HEK293 (cell line): ENCODE data around the gene C19orf25.

Experiments
- GLI2 ChIP-seq: fragments of 450-650 bp; formaldehyde crosslinking; IDR thresholded peaks from 2 replicates; pipeline ENCODE4; 2017; ENCODE audit warnings: missing biosample characterization, missing genetic modification characterization, low read depth, borderline replicate concordance
- GLIS2 ChIP-seq: fragments of 450-650 bp; formaldehyde crosslinking; IDR thresholded peaks from 2 replicates; pipeline ENCODE4 v1.5.1; 2016; ENCODE audit warnings: missing biosample characterization, missing genetic modification characterization
- KLF8 ChIP-seq: fragments of 450-650 bp; formaldehyde crosslinking; IDR thresholded peaks from 2 replicates; pipeline ENCODE4 v1.5.1; 2016; ENCODE audit warnings: missing biosample characterization, missing genetic modification characterization
- KLF9 ChIP-seq: fragments of 450-650 bp; formaldehyde crosslinking; IDR thresholded peaks from 2 replicates; pipeline ENCODE4 v1.5.1; 2016; ENCODE audit warnings: missing biosample characterization, missing genetic modification characterization, low read depth
- SETDB1 ChIP-seq: IDR thresholded peaks from one replicate; pipeline ENCODE4 v1.6.1; 2017; ENCODE audit warnings: mild to moderate bottlenecking, low read length, moderate library complexity, mixed read lengths; ENCODE audit not compliant: insufficient read length
- TSHZ1 ChIP-seq: fragments of 450-650 bp; formaldehyde crosslinking; IDR thresholded peaks from 2 replicates; pipeline ENCODE4 v1.5.1; 2016; ENCODE audit warnings: missing biosample characterization, missing genetic modification characterization, borderline replicate concordance
- ZFP3 ChIP-seq: fragments of 450-650 bp; formaldehyde crosslinking; IDR thresholded peaks from 2 replicates; pipeline ENCODE4 v1.5.1; 2016; ENCODE audit warnings: low read depth, missing biosample characterization, missing genetic modification characterization
- ZFP41 ChIP-seq: fragments of 450-650 bp; formaldehyde crosslinking; IDR thresholded peaks from 2 replicates; pipeline ENCODE4 v1.5.1; 2016; ENCODE audit warnings: missing biosample characterization, missing genetic modification characterization, borderline replicate concordance
- ZNF488 ChIP-seq: fragments of 450-650 bp; formaldehyde crosslinking; IDR thresholded peaks from 2 replicates; pipeline ENCODE4 v1.5.1; 2016; ENCODE audit warnings: missing biosample characterization, missing genetic modification characterization
- ZNF510 ChIP-seq: fragments of 450-650 bp; formaldehyde crosslinking; IDR thresholded peaks from 2 replicates; pipeline ENCODE4 v1.5.1; 2018; ENCODE audit warnings: mild to moderate bottlenecking, missing genetic modification characterization, missing biosample characterization; ENCODE audit not compliant: insufficient replicate concordance
- ZNF645 ChIP-seq: fragments of 450-650 bp; formaldehyde crosslinking; IDR thresholded peaks from 2 replicates; pipeline ENCODE4; 2016; ENCODE audit warnings: missing biosample characterization, missing genetic modification characterization
- ZNF660 ChIP-seq: fragments of 450-650 bp; IDR thresholded peaks from 2 replicates; pipeline ENCODE4 v1.5.1; 2018; ENCODE audit warnings: missing biosample characterization, mild to moderate bottlenecking, missing genetic modification characterization
- ZNF704 ChIP-seq: fragments of 450-650 bp; formaldehyde crosslinking; IDR thresholded peaks from 2 replicates; pipeline ENCODE4 v1.5.1; 2016; ENCODE audit warnings: missing biosample characterization, missing genetic modification characterization
- ZNF776 ChIP-seq: fragments of 450-650 bp; formaldehyde crosslinking; IDR thresholded peaks from 2 replicates; pipeline ENCODE4 v1.5.0; 2017; ENCODE audit warnings: missing biosample characterization, missing genetic modification characterization, borderline replicate concordance
- ZSCAN4 ChIP-seq: fragments of 450-650 bp; formaldehyde crosslinking; IDR thresholded peaks from 2 replicates; pipeline ENCODE4 v1.5.1; 2017; ENCODE audit warnings: missing biosample characterization, missing genetic modification characterization
- TF ChIP-seq, protein P1 (sequence below): fragments of 450-650 bp; formaldehyde crosslinking; IDR thresholded peaks from 2 replicates; pipeline ENCODE4 v1.5.1; 2016; ENCODE audit warnings: missing biosample characterization, missing genetic modification characterization
- TF ChIP-seq, protein P2 (sequence below): fragments of 450-650 bp; formaldehyde crosslinking; IDR thresholded peaks from 2 replicates; pipeline ENCODE4 v1.5.1; 2016; ENCODE audit warnings: missing biosample characterization, missing genetic modification characterization
- TF ChIP-seq, protein P3 (sequence below): sonication (generic); formaldehyde crosslinking; IDR thresholded peaks from 2 replicates; pipeline ENCODE4 v1.8.1; 2022; ENCODE audit warnings: mild to moderate bottlenecking, moderate library complexity, missing genetic modification reagents
- TF ChIP-seq, protein P4 (sequence below): fragments of 450-650 bp; formaldehyde crosslinking; IDR thresholded peaks from 2 replicates; pipeline ENCODE4 v1.5.1; 2016; ENCODE audit warnings: missing biosample characterization, missing genetic modification characterization

Gene C19orf25

DNA sequence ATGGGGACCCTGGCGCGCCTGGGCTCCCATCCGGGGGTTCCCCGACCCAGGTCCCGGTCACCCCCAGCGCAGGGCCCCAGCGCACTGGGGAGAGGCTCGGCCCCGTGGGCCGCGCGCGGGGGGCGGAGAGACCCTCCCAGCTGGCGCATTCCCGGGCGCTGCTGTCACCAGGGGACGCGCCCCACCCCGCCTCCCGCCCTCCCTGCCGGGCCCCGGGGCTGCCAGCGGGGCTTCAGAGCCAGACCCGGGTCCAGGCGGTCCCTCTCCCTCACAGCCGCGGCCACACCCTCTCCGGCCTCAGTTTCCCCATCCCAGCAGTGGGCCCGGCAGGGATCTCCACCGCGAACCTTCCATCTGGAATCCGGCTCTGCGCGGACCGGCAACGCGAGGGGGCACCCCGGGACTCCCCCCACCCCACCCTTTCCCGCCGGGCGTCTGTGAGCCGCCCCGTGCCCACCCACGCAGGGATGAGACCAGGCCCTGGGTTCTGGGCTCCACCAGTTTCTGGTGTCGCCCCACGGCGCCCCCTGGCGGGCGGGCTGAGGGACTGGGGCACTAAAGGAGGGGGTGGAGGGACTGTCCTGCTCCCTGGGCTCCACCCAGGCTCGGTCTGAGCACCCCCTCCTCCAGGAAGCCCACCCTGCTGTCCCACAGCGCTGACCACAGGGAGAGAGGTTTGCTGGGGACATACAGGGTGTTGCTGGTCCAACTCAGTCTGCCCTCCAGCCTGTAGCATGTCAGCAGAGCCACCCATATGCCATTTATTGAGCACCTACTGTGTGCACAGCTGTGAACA lies 34.7 kb upstream of the C19orf25 start (continued):
- TF ChIP-seq, protein P1, sequence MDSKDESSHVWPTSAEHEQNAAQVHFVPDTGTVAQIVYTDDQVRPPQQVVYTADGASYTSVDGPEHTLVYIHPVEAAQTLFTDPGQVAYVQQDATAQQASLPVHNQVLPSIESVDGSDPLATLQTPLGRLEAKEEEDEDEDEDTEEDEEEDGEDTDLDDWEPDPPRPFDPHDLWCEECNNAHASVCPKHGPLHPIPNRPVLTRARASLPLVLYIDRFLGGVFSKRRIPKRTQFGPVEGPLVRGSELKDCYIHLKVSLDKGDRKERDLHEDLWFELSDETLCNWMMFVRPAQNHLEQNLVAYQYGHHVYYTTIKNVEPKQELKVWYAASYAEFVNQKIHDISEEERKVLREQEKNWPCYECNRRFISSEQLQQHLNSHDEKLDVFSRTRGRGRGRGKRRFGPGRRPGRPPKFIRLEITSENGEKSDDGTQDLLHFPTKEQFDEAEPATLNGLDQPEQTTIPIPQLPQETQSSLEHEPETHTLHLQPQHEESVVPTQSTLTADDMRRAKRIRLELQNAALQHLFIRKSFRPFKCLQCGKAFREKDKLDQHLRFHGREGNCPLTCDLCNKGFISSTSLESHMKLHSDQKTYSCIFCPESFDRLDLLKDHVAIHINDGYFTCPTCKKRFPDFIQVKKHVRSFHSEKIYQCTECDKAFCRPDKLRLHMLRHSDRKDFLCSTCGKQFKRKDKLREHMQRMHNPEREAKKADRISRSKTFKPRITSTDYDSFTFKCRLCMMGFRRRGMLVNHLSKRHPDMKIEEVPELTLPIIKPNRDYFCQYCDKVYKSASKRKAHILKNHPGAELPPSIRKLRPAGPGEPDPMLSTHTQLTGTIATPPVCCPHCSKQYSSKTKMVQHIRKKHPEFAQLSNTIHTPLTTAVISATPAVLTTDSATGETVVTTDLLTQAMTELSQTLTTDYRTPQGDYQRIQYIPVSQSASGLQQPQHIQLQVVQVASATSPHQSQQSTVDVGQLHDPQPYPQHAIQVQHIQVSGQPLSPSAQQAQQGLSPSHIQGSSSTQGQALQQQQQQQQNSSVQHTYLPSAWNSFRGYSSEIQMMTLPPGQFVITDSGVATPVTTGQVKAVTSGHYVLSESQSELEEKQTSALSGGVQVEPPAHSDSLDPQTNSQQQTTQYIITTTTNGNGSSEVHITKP: peak; percentile 25; the same call in 1 of the 2 replicates
- TF ChIP-seq ZNF776: no peak
- TF ChIP-seq TSHZ1 (tag by site-specific recombination): no peak
- TF ChIP-seq, protein P2, sequence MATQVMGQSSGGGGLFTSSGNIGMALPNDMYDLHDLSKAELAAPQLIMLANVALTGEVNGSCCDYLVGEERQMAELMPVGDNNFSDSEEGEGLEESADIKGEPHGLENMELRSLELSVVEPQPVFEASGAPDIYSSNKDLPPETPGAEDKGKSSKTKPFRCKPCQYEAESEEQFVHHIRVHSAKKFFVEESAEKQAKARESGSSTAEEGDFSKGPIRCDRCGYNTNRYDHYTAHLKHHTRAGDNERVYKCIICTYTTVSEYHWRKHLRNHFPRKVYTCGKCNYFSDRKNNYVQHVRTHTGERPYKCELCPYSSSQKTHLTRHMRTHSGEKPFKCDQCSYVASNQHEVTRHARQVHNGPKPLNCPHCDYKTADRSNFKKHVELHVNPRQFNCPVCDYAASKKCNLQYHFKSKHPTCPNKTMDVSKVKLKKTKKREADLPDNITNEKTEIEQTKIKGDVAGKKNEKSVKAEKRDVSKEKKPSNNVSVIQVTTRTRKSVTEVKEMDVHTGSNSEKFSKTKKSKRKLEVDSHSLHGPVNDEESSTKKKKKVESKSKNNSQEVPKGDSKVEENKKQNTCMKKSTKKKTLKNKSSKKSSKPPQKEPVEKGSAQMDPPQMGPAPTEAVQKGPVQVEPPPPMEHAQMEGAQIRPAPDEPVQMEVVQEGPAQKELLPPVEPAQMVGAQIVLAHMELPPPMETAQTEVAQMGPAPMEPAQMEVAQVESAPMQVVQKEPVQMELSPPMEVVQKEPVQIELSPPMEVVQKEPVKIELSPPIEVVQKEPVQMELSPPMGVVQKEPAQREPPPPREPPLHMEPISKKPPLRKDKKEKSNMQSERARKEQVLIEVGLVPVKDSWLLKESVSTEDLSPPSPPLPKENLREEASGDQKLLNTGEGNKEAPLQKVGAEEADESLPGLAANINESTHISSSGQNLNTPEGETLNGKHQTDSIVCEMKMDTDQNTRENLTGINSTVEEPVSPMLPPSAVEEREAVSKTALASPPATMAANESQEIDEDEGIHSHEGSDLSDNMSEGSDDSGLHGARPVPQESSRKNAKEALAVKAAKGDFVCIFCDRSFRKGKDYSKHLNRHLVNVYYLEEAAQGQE (tag by site-specific recombination): no peak
- TF ChIP-seq, protein P3, sequence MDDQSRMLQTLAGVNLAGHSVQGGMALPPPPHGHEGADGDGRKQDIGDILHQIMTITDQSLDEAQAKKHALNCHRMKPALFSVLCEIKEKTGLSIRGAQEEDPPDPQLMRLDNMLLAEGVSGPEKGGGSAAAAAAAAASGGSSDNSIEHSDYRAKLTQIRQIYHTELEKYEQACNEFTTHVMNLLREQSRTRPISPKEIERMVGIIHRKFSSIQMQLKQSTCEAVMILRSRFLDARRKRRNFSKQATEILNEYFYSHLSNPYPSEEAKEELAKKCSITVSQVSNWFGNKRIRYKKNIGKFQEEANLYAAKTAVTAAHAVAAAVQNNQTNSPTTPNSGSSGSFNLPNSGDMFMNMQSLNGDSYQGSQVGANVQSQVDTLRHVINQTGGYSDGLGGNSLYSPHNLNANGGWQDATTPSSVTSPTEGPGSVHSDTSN (CRISPR knock-in tag): no peak
- no peak for TF ChIP-seq GLI2 (tag by site-specific recombination)
- TF ChIP-seq KLF9 (tag by site-specific recombination): peak; percentile 69; the same call in 1 of the 2 replicates
- no peak for TF ChIP-seq ZFP41 (tag by site-specific recombination)
- no peak for TF ChIP-seq ZNF645
- TF ChIP-seq ZSCAN4 (tag by site-specific recombination): no peak
- TF ChIP-seq GLIS2 (tag by site-specific recombination): peak; percentile 85; the same call in 1 of the 2 replicates
- TF ChIP-seq SETDB1: no peak
- TF ChIP-seq ZFP3 (tag by site-specific recombination): no peak
- TF ChIP-seq ZNF510 (tag by site-specific recombination): no peak
- TF ChIP-seq, protein P4, sequence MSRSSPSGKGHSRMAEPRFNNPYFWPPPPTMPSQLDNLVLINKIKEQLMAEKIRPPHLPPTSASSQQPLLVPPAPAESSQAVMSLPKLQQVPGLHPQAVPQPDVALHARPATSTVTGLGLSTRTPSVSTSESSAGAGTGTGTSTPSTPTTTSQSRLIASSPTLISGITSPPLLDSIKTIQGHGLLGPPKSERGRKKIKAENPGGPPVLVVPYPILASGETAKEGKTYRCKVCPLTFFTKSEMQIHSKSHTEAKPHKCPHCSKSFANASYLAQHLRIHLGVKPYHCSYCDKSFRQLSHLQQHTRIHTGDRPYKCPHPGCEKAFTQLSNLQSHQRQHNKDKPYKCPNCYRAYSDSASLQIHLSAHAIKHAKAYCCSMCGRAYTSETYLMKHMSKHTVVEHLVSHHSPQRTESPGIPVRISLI: no peak
- no peak for TF ChIP-seq ZNF660 (tag by site-specific recombination)
- TF ChIP-seq ZNF488 (tag by site-specific recombination): no peak
- TF ChIP-seq KLF8 (tag by site-specific recombination): 0 out of 2 replicates have a peak, but pooled peaks have one; percentile 65
- no peak for TF ChIP-seq ZNF704 (tag by site-specific recombination)
